IPS DF 6.9 (cell line): ENCODE data around the gene SLC12A5.

Experiments used
- DNase-seq: peaks from one replicate; pipeline ENCODE4 v3.0.0-alpha.2; 2013; ENCODE audit warnings: low read depth, low spot score
- H3K27ac ChIP-seq: one replicate; pipeline ENCODE4 v1.5.1; 2013; ENCODE audit warnings: low read length, control low read depth
- H3K27me3 ChIP-seq: 2 replicates; pipeline ENCODE4 v1.6.1; 2013; ENCODE audit warnings: mild to moderate bottlenecking, low read length; ENCODE audit not compliant: control insufficient read depth, insufficient read depth
- H3K36me3 ChIP-seq: 2 replicates; pipeline ENCODE4 v1.6.1; 2013; ENCODE audit warnings: low read length; ENCODE audit not compliant: control insufficient read depth, insufficient read depth
- H3K4me1 ChIP-seq: 2 replicates; pipeline ENCODE4 v1.6.1; 2013; ENCODE audit warnings: low read length; ENCODE audit not compliant: control insufficient read depth, insufficient read depth
- H3K4me3 ChIP-seq: 2 replicates; pipeline ENCODE4 v1.5.1; 2013; ENCODE audit warnings: mild to moderate bottlenecking, low read length
- H3K9me3 ChIP-seq: 2 replicates; pipeline ENCODE4 v1.6.1; 2013; ENCODE audit warnings: low read length, inconsistent platforms; ENCODE audit not compliant: control insufficient read depth, insufficient read depth
- WGBS: extraction: QIAGEN DNeasy Blood & Tissue Kit; methylation state at CpG from one replicate; pipeline ENCODE4 v1.1.7; 2013; ENCODE audit warnings: mixed read lengths, missing lambda C conversion rate; ENCODE audit not compliant: insufficient read length, insufficient coverage; 5-methylcytosine and 5-hydroxymethylcytosine counted together

SLC12A5 gene

DNA sequence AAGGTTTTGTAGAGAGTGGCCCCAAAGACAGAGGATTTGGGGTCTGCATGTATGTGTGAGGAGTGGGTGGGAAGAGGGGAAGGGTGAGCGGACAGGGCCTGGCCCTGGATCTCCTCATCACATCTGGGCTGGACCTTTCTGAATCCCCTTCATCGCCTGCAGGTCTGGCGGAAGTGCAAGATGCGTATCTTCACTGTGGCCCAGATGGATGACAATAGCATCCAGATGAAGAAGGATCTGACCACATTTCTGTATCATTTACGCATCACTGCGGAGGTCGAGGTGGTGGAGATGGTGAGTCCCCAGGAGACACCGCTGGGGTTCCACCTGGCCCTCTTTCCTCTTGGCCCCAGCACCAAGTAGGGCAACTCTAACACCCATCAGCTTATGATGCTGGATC lies 24.4 kb downstream of the SLC12A5 start:
- DNase-seq: no peak
- H3K9me3 ChIP-seq: no peaks in the 10 kb centered on the region
- H3K4me3 ChIP-seq: no peak overlapping the region
- no CpG with 5 or more reads among the region's 8 CpGs for WGBS
- H3K4me1 ChIP-seq: peaks cover 3% of the 10 kb centered on the region; the same call in 1 of the 2 replicates
- no peak overlapping the region for H3K27ac ChIP-seq
- peaks cover 12% of the 10 kb centered on the region for H3K27me3 ChIP-seq
- no peaks in the 10 kb centered on the region for H3K36me3 ChIP-seq

DNA sequence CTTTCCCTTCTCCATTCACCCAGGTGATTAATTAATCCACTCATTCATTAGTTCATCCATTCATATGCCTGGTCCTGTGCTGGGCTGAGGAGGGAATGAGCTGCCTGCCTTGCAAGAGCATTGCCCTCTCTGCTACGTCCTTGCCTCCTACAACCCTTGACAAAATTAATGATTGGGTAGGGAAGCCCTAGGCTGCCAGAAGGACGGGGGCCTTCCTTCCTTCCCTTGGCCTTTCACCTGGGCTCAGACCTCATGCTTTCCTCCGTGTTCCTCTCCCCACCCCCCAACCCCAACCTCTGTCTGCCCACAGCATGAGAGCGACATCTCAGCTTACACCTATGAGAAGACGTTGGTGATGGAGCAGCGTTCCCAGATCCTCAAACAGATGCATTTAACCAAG lies 25.6 kb downstream of the SLC12A5 start:
- Histone ChIP-seq H3K4me1 (peaks cover 4% of the 10 kb centered on the region; the same call in 1 of the 2 replicates), H3K27ac (no peak overlapping the region), H3K27me3 (peaks cover 12% of the 10 kb centered on the region), H3K9me3 (no peaks in the 10 kb centered on the region), H3K4me3 (no peak overlapping the region), H3K36me3 (no peaks in the 10 kb centered on the region)
- DNase-seq: no peak
- WGBS: no CpG with 5 or more reads among the region's 6 CpGs

GRCh38 chr20:46055269-46055668 lies 26.3 kb downstream of the SLC12A5 start:
- Histone ChIP-seq H3K4me3 (no peak overlapping the region), H3K36me3 (no peaks in the 10 kb centered on the region), H3K27ac (no peak overlapping the region), H3K9me3 (no peaks in the 10 kb centered on the region), H3K27me3 (peaks cover 12% of the 10 kb centered on the region), H3K4me1 (peaks cover 4% of the 10 kb centered on the region; the same call in 1 of the 2 replicates)
- DNase-seq: no peak
- no CpG with 5 or more reads among the region's 1 CpG for WGBS

- WGBS: no CpG with 5 or more reads among the region's 15 CpGs
- no peaks in the 10 kb centered on the region for H3K9me3 ChIP-seq
- no peak overlapping the region for H3K4me3 ChIP-seq
- H3K27me3 ChIP-seq: peaks cover 12% of the 10 kb centered on the region
- no peak overlapping the region for H3K27ac ChIP-seq
- no peak for DNase-seq
- no peaks in the 10 kb centered on the region for H3K36me3 ChIP-seq
- peaks cover 4% of the 10 kb centered on the region; the same call in 1 of the 2 replicates for H3K4me1 ChIP-seq
These were observed 27.2 kb downstream of the SLC12A5 start for GRCh38 chr20:46056027-46056833.

GRCh38 chr20:46056970-46057855 lies 28.2 kb downstream of the SLC12A5 start:
- peaks cover 12% of the 10 kb centered on the region for H3K27me3 ChIP-seq
- no peak for DNase-seq
- no peaks in the 10 kb centered on the region for H3K9me3 ChIP-seq
- peaks cover 4% of the 10 kb centered on the region; the same call in 1 of the 2 replicates for H3K36me3 ChIP-seq
- no peak overlapping the region for H3K4me3 ChIP-seq
- H3K4me1 ChIP-seq: peaks cover 4% of the 10 kb centered on the region; the same call in 1 of the 2 replicates
- no peak overlapping the region for H3K27ac ChIP-seq
- WGBS: no CpG with 5 or more reads among the region's 65 CpGs

GRCh38 chr20:46057856-46058598 lies 29.0 kb downstream of the SLC12A5 start:
- no peak for DNase-seq
- H3K4me3 ChIP-seq: peak overlapping the region; percentile 20; the same call in 1 of the 2 replicates
- WGBS: no CpG with 5 or more reads among the region's 66 CpGs

DNA sequence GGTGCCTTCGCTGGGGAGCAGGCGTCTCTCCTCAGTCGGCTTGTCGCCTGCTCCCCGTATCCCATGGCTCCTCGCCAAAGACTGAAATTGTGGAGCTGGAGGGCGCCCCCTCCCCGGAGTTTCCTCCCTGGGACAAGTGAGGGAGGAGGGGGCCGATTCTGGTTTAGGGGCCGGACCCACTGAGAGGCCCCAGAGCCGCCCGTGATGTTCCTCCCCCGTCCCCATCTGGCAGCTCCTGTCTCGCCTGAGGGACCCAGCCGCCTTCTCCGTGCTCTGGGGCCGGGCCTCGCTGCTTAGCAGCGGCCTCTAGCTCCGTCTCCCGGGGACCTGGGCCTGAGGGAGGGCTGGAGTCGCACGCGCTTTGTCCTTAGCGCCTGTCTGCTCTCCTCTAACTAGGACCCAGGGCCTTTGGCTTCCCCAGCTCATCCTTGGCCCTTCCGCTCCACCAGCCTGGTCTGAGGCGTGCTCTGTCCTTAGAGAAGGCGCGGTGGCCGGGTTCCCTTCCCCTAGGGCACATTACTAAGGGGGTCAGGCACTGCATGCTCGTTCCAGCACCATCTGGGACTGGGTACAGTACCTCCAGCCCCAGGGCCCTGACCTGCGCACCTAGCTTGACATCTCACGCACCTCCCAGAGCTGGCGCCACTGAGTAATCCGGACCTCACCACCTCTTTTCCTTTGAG lies 29.7 kb downstream of the SLC12A5 start:
- Histone ChIP-seq H3K36me3 (peaks cover 14% of the 10 kb centered on the region), H3K27ac (no peak overlapping the region), H3K4me3 (peak overlapping the region; percentile 9; the same call in 1 of the 2 replicates), H3K4me1 (peaks cover 4% of the 10 kb centered on the region; the same call in 1 of the 2 replicates), H3K27me3 (peaks cover 12% of the 10 kb centered on the region), H3K9me3 (no peaks in the 10 kb centered on the region)
- WGBS: no CpG with 5 or more reads among the region's 35 CpGs
- DNase-seq: no peak

More at GRCh38 chr20:46057856-46058598, 29.0 kb downstream of the SLC12A5 start:
- no peak overlapping the region for H3K27ac ChIP-seq
- H3K4me1 ChIP-seq: peaks cover 4% of the 10 kb centered on the region; the same call in 1 of the 2 replicates
- H3K36me3 ChIP-seq: peaks cover 10% of the 10 kb centered on the region; the same call in 1 of the 2 replicates
- no peaks in the 10 kb centered on the region for H3K9me3 ChIP-seq
- H3K27me3 ChIP-seq: peaks cover 12% of the 10 kb centered on the region

GRCh38 chr20:46060301-46060881 lies 31.4 kb downstream of the SLC12A5 start:
- Histone ChIP-seq H3K27me3 (peaks cover 12% of the 10 kb centered on the region), H3K4me1 (peaks cover 4% of the 10 kb centered on the region; the same call in 1 of the 2 replicates), H3K4me3 (no peak overlapping the region), H3K27ac (no peak overlapping the region), H3K9me3 (no peaks in the 10 kb centered on the region), H3K36me3 (peaks cover 27% of the 10 kb centered on the region)
- no CpG with 5 or more reads among the region's 2 CpGs for WGBS
- DNase-seq: no peak

- no peak overlapping the region for H3K4me3 ChIP-seq
- H3K27me3 ChIP-seq: peaks cover 9% of the 10 kb centered on the region
- H3K27ac ChIP-seq: no peak overlapping the region
- no peak for DNase-seq
- H3K4me1 ChIP-seq: peaks cover 4% of the 10 kb centered on the region; the same call in 1 of the 2 replicates
- peaks cover 31% of the 10 kb centered on the region for H3K36me3 ChIP-seq
- no CpG with 5 or more reads among the region's 4 CpGs for WGBS
- no peaks in the 10 kb centered on the region for H3K9me3 ChIP-seq
These were observed 32.0 kb downstream of the SLC12A5 start for GRCh38 chr20:46060975-46061374.
